Measurements from ENCODE around the gene PODXL2. TPM values are rescaled to one million over a fixed set of nuclear protein-coding genes. Genes with fewer than 3 reads are reported as not detected.

PODXL2 gene
- total RNA-seq, 4 donors from 2014 or later: 3.2 to 9.4 (median 8.0) TPM

GRCh38 chr3:127717357-127718244, 88.6 kb downstream of the PODXL2 start:
- H3K36me3 ChIP-seq: no peaks in the 10 kb centered on the region
- H3K4me1 ChIP-seq: peaks cover under 1 to 8% of the 10 kb centered on the region in 2 donors
- H3K4me3 ChIP-seq (replicated peaks in 1 of 3): no peak overlapping the region
- no peaks in the 10 kb centered on the region for H3K9me3 ChIP-seq
- no peak overlapping the region for H3K27ac ChIP-seq
- no peak for DNase-seq
- TF ChIP-seq CTCF (IDR thresholded peaks at IDR 0.05): no peak
- no peak for TF ChIP-seq POLR2A (IDR thresholded peaks at IDR 0.05)
- no peaks in the 10 kb centered on the region for H3K27me3 ChIP-seq
- intact Hi-C loops (cut with DNase I): no loop called here
- WGBS, 2 donors: 76 to 82% methylated on average over 12 of the region's 14 CpGs

GRCh38 chr3:127718245-127718915, 89.4 kb downstream of the PODXL2 start:
- TF ChIP-seq POLR2A (IDR thresholded peaks at IDR 0.05) (no peak), CTCF (IDR thresholded peaks at IDR 0.05) (no peak)
- no peaks in the 10 kb centered on the region for H3K9me3 ChIP-seq
- H3K27me3 ChIP-seq: no peaks in the 10 kb centered on the region
- no peak overlapping the region for H3K4me3 ChIP-seq (replicated peaks in 1 of 3)
- WGBS, 2 donors: 82 to 88% methylated on average over 7 of the region's 7 CpGs
- H3K4me1 ChIP-seq: peaks cover 3 to 5% of the 10 kb centered on the region in 2 donors
- no peak overlapping the region for H3K27ac ChIP-seq
- intact Hi-C loops (cut with DNase I): no loop called here
- no peak for DNase-seq
- no peaks in the 10 kb centered on the region for H3K36me3 ChIP-seq

GRCh38 chr3:127718916-127719290, 89.9 kb downstream of the PODXL2 start:
- no peak overlapping the region for H3K4me3 ChIP-seq (replicated peaks in 1 of 3)
- no peaks in the 10 kb centered on the region for H3K27me3 ChIP-seq
- intact Hi-C loops (cut with DNase I): no loop called here
- TF ChIP-seq POLR2A (IDR thresholded peaks at IDR 0.05): no peak
- no peak for TF ChIP-seq CTCF (IDR thresholded peaks at IDR 0.05)
- DNase-seq: no peak
- no peaks in the 10 kb centered on the region for H3K36me3 ChIP-seq
- WGBS, 2 donors: 70 to 71% methylated on average over 3 of the region's 3 CpGs
- peaks cover 0 to 3% of the 10 kb centered on the region in 2 donors for H3K4me1 ChIP-seq
- H3K9me3 ChIP-seq: no peaks in the 10 kb centered on the region
- no peak overlapping the region for H3K27ac ChIP-seq

GRCh38 chr3:127719369-127719768, 90.4 kb downstream of the PODXL2 start:
- DNase-seq: no peak
- intact Hi-C loops (cut with DNase I): no loop called here
- Histone ChIP-seq H3K4me1 (peaks cover 0 to 3% of the 10 kb centered on the region in 2 donors), H3K36me3 (no peaks in the 10 kb centered on the region), H3K27me3 (no peaks in the 10 kb centered on the region), H3K9me3 (no peaks in the 10 kb centered on the region), H3K27ac (no peak overlapping the region), H3K4me3 (replicated peaks in 1 of 3) (no peak overlapping the region)
- 96 to 97% methylated on average over 8 of the region's 8 CpGs for WGBS, 2 donors
- no peak for TF ChIP-seq CTCF (IDR thresholded peaks at IDR 0.05)
- no peak for TF ChIP-seq POLR2A (IDR thresholded peaks at IDR 0.05)
